GDM1 (cell line): Measurements from ENCODE around the gene RYR1.
"Not testable (repeated sequence)": the region's sequence is repeated elsewhere in the genome, so short reads cannot be mapped to it uniquely, and the experiment has no call there.

Experiments
- DNase-seq: peaks from one replicate; lab custom pipeline; 2025; lab: John Stamatoyannopoulos, UW

Gene RYR1

DNA sequence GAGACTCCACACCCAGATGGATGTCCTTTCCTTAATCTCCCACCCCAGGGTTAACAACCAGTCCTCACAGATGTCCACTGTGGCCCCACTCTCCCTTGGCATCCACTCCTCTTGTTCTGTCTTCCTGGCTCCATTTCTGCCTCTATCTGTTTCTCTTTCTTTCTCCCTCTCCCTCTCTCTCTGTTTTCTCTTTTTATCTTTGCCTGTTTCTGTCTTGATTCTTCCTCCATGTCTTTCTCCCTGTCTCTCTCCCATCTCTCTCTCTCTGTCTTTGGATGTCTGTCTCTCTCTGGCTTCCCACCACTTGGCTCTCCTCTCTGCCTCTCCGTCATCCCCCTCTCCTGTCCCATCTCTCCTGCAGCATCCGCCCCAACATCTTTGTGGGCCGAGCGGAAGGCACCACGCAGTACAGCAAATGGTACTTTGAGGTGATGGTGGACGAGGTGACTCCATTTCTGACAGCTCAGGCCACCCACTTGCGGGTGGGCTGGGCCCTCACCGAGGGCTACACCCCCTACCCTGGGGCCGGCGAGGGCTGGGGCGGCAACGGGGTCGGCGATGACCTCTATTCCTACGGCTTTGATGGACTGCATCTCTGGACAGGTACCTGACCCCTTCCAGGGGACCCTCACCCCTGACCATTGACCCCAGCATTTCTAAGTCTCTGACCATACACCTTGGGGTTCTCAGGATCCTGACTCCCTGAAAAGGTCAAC, 24.4 kb downstream of the RYR1 start:
- no peak for DNase-seq

GRCh38 chr19:38458991-38459390, 25.5 kb downstream of the RYR1 start:
- DNase-seq = no peak

- DNase-seq = no peak
Observed at GRCh38 chr19:38463365-38463764, 29.9 kb downstream of the RYR1 start.

DNA sequence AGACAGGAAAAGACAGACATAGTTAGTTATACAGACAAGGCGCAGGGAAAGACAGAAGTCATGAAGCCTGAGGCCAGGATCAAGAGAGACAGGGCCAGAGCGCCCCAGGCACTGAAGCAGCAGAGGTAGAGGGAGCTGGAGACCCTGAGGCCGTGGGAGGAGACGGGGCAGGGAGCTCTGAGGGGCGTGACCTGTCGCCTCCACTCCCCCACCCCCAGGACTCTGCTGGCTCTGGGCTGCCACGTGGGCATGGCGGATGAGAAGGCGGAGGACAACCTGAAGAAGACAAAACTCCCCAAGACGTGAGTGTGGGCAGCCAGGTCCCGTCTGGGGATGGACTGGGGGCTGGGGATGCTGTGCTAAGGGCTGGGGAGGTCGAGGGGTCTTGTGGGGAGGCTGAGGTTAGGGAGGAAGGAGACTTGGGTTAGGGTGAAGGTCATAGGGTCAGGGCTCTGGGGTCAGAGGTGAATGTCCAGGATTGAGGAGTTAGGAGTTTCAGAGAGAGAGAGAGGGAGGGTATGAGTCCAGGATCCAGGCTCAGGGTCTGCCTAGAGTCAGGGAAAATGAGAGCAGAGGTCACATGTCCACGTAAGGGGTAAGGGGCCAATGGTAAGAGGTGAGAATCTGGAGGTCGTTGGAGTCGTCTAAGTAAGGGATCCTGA, 31.1 kb downstream of the RYR1 start:
- no peak for DNase-seq

DNA sequence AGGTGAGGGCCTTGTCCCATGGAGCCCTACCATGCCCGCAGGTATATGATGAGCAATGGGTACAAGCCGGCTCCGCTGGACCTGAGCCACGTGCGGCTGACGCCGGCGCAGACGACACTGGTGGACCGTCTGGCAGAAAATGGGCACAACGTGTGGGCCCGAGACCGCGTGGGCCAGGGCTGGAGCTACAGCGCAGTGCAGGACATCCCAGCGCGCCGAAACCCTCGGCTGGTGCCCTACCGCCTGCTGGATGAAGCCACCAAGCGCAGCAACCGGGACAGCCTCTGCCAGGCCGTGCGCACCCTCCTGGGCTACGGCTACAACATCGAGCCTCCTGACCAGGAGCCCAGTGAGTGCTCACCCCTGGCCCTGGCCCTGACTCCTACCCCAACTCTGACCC, 32.6 kb downstream of the RYR1 start:
- no peak for DNase-seq

DNA sequence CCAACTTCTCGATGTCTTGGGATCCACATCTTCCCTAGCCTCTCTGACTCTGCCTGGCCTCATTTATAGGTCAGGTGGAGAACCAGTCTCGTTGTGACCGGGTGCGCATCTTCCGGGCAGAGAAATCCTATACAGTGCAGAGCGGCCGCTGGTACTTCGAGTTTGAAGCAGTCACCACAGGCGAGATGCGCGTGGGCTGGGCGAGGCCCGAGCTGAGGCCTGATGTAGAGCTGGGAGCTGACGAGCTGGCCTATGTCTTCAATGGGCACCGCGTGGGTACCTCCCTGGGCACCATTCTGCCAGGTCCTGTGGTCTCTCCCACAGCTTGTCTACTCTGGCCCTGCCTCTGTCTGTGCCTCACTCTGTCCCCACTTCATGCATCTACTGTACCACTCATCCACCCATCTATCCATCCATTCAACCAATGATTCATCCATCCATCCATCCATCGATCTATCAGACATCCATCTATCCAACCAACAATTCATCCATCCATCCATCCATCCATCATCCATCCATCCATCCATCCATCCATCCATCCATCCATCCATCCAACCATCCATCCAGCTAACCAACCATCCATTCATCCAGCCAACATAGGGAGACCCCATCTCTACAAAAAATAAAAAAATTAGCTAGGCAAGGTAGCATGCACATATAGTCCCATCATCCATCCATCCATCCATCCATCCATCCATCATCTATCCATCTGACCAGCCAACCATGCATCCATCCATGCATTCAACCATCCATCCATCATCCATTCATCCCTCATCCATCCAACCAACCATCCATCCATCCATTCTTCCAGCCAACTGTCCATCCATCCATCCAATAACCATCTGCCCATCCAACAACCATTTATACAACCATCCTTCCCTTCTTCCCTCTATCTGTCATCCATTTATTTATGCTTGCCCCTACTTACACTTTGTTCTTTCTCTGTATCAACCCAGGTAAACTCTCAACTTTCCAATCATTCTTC, 34.3 kb downstream of the RYR1 start:
- no peak for DNase-seq

DNA sequence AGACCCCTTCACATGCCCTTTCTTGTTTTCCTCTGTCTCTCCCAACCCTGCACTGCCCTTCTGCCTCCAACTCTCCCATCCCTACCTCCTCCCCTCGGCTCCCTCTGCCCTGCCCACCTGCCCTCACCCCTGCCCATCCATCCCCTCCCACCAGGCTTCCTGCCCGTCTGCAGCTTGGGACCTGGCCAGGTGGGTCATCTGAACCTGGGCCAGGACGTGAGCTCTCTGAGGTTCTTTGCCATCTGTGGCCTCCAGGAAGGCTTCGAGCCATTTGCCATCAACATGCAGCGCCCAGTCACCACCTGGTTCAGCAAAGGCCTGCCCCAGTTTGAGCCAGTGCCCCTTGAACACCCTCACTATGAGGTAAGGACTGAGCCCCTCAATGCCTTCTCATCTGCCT, 35.7 kb downstream of the RYR1 start:
- no peak for DNase-seq

DNA sequence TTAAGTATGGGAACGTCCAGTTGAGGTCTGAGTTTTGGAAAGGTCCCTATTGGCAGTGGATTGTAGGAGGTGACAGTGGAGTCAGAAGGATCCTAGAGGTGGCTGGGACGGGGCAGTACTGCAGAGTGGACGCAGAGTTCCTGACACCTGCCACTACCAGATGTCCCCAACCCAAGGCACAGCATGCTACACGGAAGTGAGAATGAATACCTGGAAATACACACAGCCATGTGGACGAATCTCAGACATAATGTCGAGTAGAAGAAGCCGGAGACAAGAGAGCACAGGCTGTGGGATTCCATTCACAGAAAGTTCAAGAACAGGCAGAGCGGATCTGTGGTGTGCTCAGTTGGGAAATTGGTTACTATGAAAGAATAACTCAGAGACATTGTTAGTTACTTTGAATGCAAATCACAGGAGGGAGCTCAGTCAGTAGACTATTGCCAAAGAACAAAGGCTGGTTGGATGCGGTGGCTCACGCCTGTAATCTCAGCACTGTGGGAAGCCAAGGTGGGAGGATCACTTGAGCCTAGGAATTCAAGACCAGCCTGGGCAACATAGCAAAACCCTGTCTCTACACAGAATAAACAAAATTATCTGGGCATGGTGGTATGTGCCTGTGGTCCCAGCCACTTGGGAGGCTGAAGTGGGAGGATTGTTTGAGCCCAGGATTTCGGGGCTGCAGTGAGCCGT, 37.4 kb downstream of the RYR1 start:
- no peak for DNase-seq

DNA sequence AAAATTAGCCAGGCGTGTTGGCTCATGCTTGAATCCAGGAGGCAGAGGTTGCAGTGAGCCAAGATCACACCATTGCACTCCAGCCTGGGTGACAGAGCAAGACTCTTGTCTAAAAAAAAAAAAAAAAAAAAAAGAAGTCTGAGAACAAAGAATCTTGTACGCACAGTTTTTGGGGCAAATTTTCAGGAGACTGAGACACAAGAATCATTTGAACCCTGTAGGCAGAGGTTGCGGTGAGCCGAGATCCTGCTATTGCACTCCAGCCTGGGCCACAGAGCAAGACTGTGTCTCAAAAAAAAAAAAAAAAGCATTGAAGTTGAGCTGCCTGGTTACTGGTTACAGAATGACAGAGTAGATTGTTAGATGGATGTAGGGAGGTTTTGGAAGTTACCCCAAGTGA, 39.2 kb downstream of the RYR1 start:
- not testable (repeated sequence) for DNase-seq

- DNase-seq = no peak
Observed at GRCh38 chr19:38473201-38473600, 39.7 kb downstream of the RYR1 start.

- no peak for DNase-seq
Observed at GRCh38 chr19:38475176-38475575, 41.7 kb downstream of the RYR1 start.

DNA sequence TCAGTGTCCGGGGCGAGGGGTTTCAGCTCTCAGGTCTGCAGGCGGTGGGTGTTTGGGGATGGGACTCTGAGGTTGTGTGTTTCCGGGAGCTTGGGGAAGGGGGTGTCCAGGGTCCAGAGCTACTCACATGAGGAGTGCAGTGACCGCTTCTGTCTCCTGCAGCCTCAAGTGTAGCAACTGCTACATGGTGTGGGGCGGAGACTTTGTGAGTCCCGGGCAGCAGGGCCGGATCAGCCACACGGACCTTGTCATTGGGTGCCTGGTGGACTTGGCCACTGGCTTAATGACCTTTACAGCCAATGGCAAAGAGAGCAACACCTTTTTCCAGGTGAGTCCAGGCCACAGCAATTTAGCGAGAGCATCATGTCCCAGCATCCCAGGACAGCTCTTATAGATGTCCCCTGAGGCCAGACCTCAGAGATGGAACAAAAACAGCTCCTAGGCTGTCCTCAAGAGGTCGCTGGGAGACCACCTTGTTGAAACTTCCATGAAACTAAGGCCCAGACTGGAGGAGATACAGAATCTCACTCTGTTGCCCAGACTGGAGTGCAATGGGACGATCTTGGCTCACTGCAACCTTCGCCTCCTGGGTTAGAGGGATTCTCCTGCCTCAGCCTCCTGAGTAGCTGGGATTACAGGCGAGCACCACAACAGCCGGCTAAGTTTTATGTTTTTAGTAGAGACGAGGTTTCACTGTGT, 44.9 kb downstream of the RYR1 start:
- peak; percentile 2 for DNase-seq

GRCh38 chr19:38482496-38482895, 49.0 kb downstream of the RYR1 start:
- no peak for DNase-seq

GRCh38 chr19:38483016-38483630, 49.6 kb downstream of the RYR1 start:
- DNase-seq = no peak

- no peak for DNase-seq
Observed at GRCh38 chr19:38484747-38485146, 51.3 kb downstream of the RYR1 start.

GRCh38 chr19:38485541-38486285, 52.2 kb downstream of the RYR1 start:
- no peak for DNase-seq

GRCh38 chr19:38486731-38487336, 53.3 kb downstream of the RYR1 start:
- DNase-seq = no peak

DNA sequence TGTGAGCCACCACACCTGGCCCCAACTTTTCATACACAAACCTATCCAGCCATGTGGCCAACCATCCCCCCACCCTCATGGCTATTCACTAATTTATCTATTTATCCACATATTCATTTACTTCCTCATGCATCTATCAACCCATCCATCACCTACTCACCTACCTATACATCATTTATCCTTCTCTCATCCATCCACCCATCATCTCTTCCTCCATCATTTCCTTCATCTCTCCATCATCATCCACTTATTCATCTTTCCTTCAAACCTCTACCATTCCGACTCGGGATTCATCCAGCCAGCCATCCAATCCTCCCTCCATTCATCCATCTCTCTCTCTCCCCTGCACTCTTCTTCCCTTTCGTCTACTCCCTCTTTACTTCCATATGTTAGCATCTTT, 54.6 kb downstream of the RYR1 start:
- no peak for DNase-seq

GRCh38 chr19:38488776-38489481, 55.4 kb downstream of the RYR1 start:
- DNase-seq = no peak
